ENCODE results near the gene LYST.

LYST gene

GRCh38 chr1:235613602-235614001 lies 253.1 kb downstream of the LYST start:
- TF ChIP-seq CTCF (conservative IDR thresholded peaks at IDR 0.05; ENCODE audit: low read length): no peak
- H3K4me3 ChIP-seq (ENCODE audit: low read length): no peak overlapping the region
- no peak for DNase-seq (ENCODE audit: low read depth)

- no peak overlapping the region for H3K4me3 ChIP-seq (ENCODE audit: low read length)
- TF ChIP-seq CTCF (conservative IDR thresholded peaks at IDR 0.05; ENCODE audit: low read length): no peak
- no peak for DNase-seq (ENCODE audit: low read depth)
Observed at GRCh38 chr1:235612761-235613160, 253.9 kb downstream of the LYST start.

All from AG10803 (cell line).